Chondrocyte (in vitro differentiated cells): ENCODE data around the gene ALX1. TPM values are rescaled to one million over a fixed set of nuclear protein-coding genes. Genes with fewer than 3 reads are reported as not detected.

ENCODE experiments used
- DNase-seq: peaks from one replicate; pipeline ENCODE4 v3.0.0; 2021; ENCODE audit warnings: mixed read lengths, low spot score
- H3K27ac Mint-ChIP-seq: one replicate; pipeline ENCODE4 v1.8.0; 2021; ENCODE audit warnings: mild to moderate bottlenecking, moderate library complexity, mixed read lengths; ENCODE audit not compliant: unreplicated experiment
- H3K27me3 Mint-ChIP-seq: 2 replicates; pipeline ENCODE4 v1.8.0; 2021; ENCODE audit warnings: low read depth, mixed read lengths
- H3K36me3 Mint-ChIP-seq: 2 replicates; pipeline ENCODE4 v1.8.0; 2021; ENCODE audit warnings: low read depth, mixed read lengths
- H3K4me1 Mint-ChIP-seq: 2 replicates; pipeline ENCODE4 v1.8.0; 2021; ENCODE audit warnings: low read depth, mild to moderate bottlenecking, mixed read lengths
- H3K4me3 Mint-ChIP-seq: one replicate; pipeline ENCODE4 v1.8.0; 2021; ENCODE audit warnings: mild to moderate bottlenecking, moderate library complexity, mixed read lengths; ENCODE audit not compliant: unreplicated experiment
- H3K9me3 Mint-ChIP-seq: 2 replicates; pipeline ENCODE4 v1.8.0; 2021; ENCODE audit warnings: low read depth, mixed read lengths
- long read RNA-seq: library from polyadenylated mRNA; stranded (forward); transcript quantifications from one replicate; pipeline ENCODE4 v2.0.0, GENCODE V29; 2021
- total RNA-seq: library from RNA; stranded (reverse); gene quantifications from 3 replicates; pipeline ENCODE4 v1.2.1, GENCODE V29; 2021
- TF ChIP-seq, protein P1 (sequence below): fragments of 200-600 bp; sonication (generic); IDR thresholded peaks from 2 replicates; pipeline ENCODE4 v1.5.0; 2021; ENCODE audit warnings: antibody characterized with exemption, mild to moderate bottlenecking, moderate library complexity

The ALX1 gene
- 1.4 to 3.3 TPM (median 3.2 TPM) in 3 replicates for total RNA-seq
- long read RNA-seq, partial matches to known transcripts, result 1 of 6 reads
- long read RNA-seq, other reads (novel, unspliced or antisense), result 1 of 6 reads

DNA sequence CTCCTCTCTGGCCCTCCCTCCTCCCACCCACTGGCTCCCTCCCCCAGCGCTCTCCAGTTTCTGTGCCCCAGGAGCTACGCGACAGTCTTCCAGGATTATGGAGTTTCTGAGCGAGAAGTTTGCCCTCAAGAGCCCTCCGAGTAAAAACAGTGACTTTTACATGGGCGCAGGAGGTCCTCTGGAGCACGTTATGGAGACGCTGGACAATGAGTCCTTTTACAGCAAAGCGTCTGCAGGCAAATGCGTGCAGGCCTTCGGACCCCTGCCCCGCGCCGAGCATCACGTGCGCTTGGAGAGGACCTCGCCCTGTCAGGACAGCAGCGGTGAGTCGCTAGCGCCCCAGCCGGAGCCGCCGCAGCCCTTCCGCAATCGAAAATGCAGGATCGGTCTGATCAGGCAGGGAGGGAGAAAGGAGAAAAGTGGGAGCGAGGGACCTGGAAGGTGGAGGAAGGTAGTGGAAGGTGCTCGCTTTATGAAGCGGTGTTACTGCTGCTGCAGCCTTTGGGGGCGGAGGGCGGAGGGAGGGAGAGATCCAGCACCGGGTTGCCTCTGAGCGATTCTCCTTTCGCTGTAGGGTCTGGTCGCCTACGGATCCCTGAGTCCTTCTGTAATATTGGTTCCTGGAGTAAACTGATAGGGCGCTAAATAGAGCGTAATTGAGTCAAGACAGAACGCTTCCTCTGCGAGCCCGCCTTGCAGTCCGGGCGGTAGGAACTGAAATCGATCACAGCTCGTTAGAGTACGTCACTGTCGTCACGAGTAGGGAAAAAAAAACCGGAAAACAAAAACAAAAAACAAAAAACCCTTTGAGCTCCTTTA lies at the start of gene ALX1:
Gene ALX1, plus strand, starts transcription at position 56 of the 819 bp plus-strand sequence. Its CDS starts 42 bp downstream, at position 98.
- Mint-ChIP-seq H3K4me3 (peak within 1 kb of the TSS; percentile 98), H3K36me3 (no peaks in the 10 kb centered on the region), H3K27ac (peak within 1 kb of the TSS; percentile 99), H3K4me1 (peaks cover 25% of the 10 kb centered on the region), H3K27me3 (peaks cover 42% of the 10 kb centered on the region), H3K9me3 (peaks cover 5% of the 10 kb centered on the region)
- TF ChIP-seq, protein P1, sequence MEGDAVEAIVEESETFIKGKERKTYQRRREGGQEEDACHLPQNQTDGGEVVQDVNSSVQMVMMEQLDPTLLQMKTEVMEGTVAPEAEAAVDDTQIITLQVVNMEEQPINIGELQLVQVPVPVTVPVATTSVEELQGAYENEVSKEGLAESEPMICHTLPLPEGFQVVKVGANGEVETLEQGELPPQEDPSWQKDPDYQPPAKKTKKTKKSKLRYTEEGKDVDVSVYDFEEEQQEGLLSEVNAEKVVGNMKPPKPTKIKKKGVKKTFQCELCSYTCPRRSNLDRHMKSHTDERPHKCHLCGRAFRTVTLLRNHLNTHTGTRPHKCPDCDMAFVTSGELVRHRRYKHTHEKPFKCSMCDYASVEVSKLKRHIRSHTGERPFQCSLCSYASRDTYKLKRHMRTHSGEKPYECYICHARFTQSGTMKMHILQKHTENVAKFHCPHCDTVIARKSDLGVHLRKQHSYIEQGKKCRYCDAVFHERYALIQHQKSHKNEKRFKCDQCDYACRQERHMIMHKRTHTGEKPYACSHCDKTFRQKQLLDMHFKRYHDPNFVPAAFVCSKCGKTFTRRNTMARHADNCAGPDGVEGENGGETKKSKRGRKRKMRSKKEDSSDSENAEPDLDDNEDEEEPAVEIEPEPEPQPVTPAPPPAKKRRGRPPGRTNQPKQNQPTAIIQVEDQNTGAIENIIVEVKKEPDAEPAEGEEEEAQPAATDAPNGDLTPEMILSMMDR, result peak; percentile 46
- peak; percentile 92 for DNase-seq

DNA sequence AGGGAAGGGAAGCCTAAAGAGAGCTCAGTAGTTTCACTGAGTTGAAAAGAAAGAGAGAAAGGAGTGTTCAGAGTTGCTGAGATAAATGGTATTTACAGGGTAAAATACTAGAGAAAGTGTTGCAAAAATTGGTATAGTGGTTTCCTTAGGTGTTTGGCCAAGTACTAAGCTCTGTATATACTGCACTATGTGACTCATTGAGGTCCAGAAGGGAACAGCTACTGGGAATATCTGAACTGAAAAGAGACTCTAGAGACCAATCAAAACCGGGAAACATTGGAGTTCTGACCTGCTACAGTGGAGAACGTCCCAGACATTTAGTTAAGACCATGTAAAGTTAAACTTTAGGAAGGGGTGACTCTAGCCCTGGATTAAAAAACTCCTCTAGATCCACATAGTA lies 42.7 kb upstream of the ALX1 start:
- no peaks in the 10 kb centered on the region for H3K36me3 Mint-ChIP-seq
- H3K4me1 Mint-ChIP-seq, result no peaks in the 10 kb centered on the region
- no peak for DNase-seq
- TF ChIP-seq, protein P1, result no peak
- H3K27me3 Mint-ChIP-seq, result peaks cover 1% of the 10 kb centered on the region
- H3K27ac Mint-ChIP-seq, result no peak overlapping the region
- H3K4me3 Mint-ChIP-seq, result no peak overlapping the region
- H3K9me3 Mint-ChIP-seq, result peaks cover 17% of the 10 kb centered on the region

DNA sequence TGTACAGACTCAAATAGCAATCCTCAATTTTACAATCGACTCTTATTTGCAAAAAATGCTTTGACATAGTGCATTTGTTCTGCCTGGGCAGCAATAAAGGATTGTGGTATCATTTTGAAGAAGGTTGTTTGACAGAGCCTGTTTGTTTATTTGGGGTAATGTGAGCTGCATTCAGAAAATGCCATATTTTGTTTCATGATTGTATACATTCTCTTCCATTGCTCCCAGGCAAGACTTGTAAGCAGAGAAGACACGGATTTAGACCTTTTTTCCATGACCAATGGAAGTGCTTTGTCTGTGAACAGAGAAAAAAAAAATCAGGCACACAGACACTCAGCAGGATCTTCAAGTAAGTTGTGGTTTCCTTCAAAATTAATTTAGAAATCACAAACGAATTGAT lies 35.5 kb upstream of the ALX1 start:
- no peaks in the 10 kb centered on the region for H3K4me1 Mint-ChIP-seq
- no peak overlapping the region for H3K27ac Mint-ChIP-seq
- H3K27me3 Mint-ChIP-seq, result no peaks in the 10 kb centered on the region
- H3K36me3 Mint-ChIP-seq, result no peaks in the 10 kb centered on the region
- H3K9me3 Mint-ChIP-seq, result no peaks in the 10 kb centered on the region
- no peak overlapping the region for H3K4me3 Mint-ChIP-seq
- DNase-seq, result no peak
- TF ChIP-seq, protein P1, result no peak

DNA sequence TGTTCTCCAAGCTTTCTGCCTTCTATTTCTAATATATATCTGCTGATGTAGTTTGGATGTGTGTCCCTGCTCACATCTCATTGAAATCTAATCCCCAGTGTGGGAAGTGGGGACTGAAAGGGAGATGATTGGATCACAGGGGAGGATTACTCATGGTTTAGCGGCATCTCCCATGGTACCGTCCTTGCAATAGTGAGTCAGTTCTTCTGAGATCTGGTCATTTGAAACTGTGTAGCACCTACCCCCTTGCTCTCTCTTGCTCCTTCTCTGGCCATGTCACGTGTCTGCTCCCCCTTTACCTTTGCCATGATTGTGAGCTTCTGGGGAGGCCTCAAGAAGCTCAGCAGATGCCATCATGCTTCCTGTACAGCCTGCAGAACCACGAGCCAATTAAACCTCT lies 26.2 kb upstream of the ALX1 start:
- H3K27ac Mint-ChIP-seq, result no peak overlapping the region
- TF ChIP-seq, protein P1, result no peak
- no peak overlapping the region for H3K4me3 Mint-ChIP-seq
- no peaks in the 10 kb centered on the region for H3K4me1 Mint-ChIP-seq
- H3K27me3 Mint-ChIP-seq, result peaks cover 6% of the 10 kb centered on the region
- no peaks in the 10 kb centered on the region for H3K36me3 Mint-ChIP-seq
- DNase-seq, result no peak
- H3K9me3 Mint-ChIP-seq, result no peaks in the 10 kb centered on the region

DNA sequence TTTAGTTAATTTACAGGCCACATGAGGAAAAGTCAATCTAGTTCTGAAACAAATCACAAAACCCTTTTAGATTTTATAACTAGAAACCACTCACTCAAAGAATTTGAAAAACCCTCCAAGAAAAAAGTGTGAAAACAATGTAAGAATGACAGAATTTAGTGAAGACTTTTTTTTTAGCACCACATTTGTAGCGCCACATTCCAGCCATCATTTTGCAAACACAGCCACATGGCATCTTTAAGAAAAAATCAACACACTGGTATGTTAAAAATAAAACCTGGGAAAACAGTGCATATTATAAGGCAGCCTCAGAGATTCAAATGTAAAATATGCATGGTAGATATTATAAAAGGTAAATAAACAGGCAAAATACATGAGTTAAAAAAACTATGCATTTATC lies 22.3 kb upstream of the ALX1 start:
- Mint-ChIP-seq H3K4me1 (no peaks in the 10 kb centered on the region), H3K9me3 (no peaks in the 10 kb centered on the region), H3K4me3 (no peak overlapping the region), H3K27ac (no peak overlapping the region), H3K27me3 (no peaks in the 10 kb centered on the region), H3K36me3 (no peaks in the 10 kb centered on the region)
- TF ChIP-seq, protein P1, result no peak
- DNase-seq, result no peak
